K562 (cell line): ENCODE results near the gene LILRA2. TPM values are rescaled to one million over a fixed set of nuclear protein-coding genes. Genes with fewer than 3 reads are reported as not detected.

Experiments
- BACH1 ChIP-seq: fragments of 200-800 bp; sonication (Bioruptor generic); IDR thresholded peaks from 2 replicates; pipeline ENCODE4 v1.6.1; 2016; ENCODE audit warnings: missing genetic modification characterization, missing compliant biosample characterization
- CBFA2T3 ChIP-seq: fragments of 450-650 bp; IDR thresholded peaks from 2 replicates; pipeline ENCODE4 v1.6.1; 2017
- CBX2 ChIP-seq: fragments of 200-600 bp; sonication (generic); IDR thresholded peaks from one replicate; pipeline ENCODE4 v1.6.1; 2012; ENCODE audit warnings: mild to moderate bottlenecking, low read length, inconsistent platforms; ENCODE audit not compliant: insufficient read depth, poor library complexity, severe bottlenecking
- CBX3 ChIP-seq, 2 experiments: IDR thresholded peaks; 1 replicate in 1 of 2; 2 replicates in 1 of 2; pipeline ENCODE4 v1.6.1; 2012; ENCODE audit warnings: inconsistent platforms in 2 of 2, low read length in 2 of 2, borderline replicate concordance in 1 of 2, control low read depth in 1 of 2
- CEBPG ChIP-seq, 3 experiments: fragments of 200-800 bp in 1 of 3; sonication (Bioruptor generic) in 1 of 3; sonication (generic) in 1 of 3; formaldehyde crosslinking in 1 of 3; IDR thresholded peaks in 2 of 3; conservative IDR thresholded peaks in 1 of 3; 2 replicates each; pipeline versions ENCODE4 v1.6.1 to v1.8.0; 2016 to 2022; ENCODE audit warnings: missing compliant biosample characterization in 2 of 3, missing genetic modification characterization in 2 of 3, mild to moderate bottlenecking in 1 of 3, missing genetic modification reagents in 1 of 3
- E2F1 ChIP-seq: sonication (generic); formaldehyde crosslinking; IDR thresholded peaks from 2 replicates; pipeline ENCODE4 v1.8.1; 2023; ENCODE audit warnings: mild to moderate bottlenecking, missing genetic modification reagents, moderate library complexity
- HMG20B ChIP-seq: fragments of 250-450 bp; sonication (Bioruptor Pico); IDR thresholded peaks from 2 replicates; pipeline ENCODE4 v1.5.0; 2021; ENCODE audit warnings: mild to moderate bottlenecking
- HNRNPL ChIP-seq: fragments of 200-400 bp; formaldehyde crosslinking; IDR thresholded peaks from 2 replicates; pipeline ENCODE4 v1.6.1; 2017; ENCODE audit warnings: low read depth, mild to moderate bottlenecking, low read length
- IRF1 ChIP-seq: sonication (generic); formaldehyde crosslinking; IDR thresholded peaks from 2 replicates; pipeline ENCODE4 v1.8.0; 2022; ENCODE audit warnings: missing genetic modification reagents, mild to moderate bottlenecking, borderline replicate concordance
- MBD2 ChIP-seq: sonication (generic); IDR thresholded peaks from 2 replicates; pipeline ENCODE4 v1.6.1; 2016; ENCODE audit warnings: low read depth, borderline replicate concordance
- MEIS2 ChIP-seq: fragments of 450-650 bp; IDR thresholded peaks from 2 replicates; pipeline ENCODE4 v1.6.1; 2014; ENCODE audit warnings: mild to moderate bottlenecking; ENCODE audit not compliant: partially characterized antibody
- NFXL1 ChIP-seq: fragments of 450-650 bp; formaldehyde crosslinking; IDR thresholded peaks from 2 replicates; pipeline ENCODE4 v1.4.0; 2021; ENCODE audit warnings: mild to moderate bottlenecking
- PCBP2 ChIP-seq: fragments of 200-400 bp; formaldehyde crosslinking; IDR thresholded peaks from 2 replicates; pipeline ENCODE4 v1.6.1; 2018; ENCODE audit warnings: low read length, low read depth, mild to moderate bottlenecking, moderate library complexity; ENCODE audit not compliant: poor library complexity, severe bottlenecking
- POLR2AphosphoS5 ChIP-seq: IDR thresholded peaks from 2 replicates; pipeline ENCODE4 v1.6.1; 2011; ENCODE audit warnings: mild to moderate bottlenecking, low read depth, low read length, moderate library complexity; ENCODE audit not compliant: control insufficient read depth, insufficient read depth
- RAD51 ChIP-seq: fragments of 450-650 bp; IDR thresholded peaks from 2 replicates; pipeline ENCODE4 v1.7.1; 2016; ENCODE audit warnings: low read depth, mild to moderate bottlenecking, borderline replicate concordance
- TSHZ1 ChIP-seq: fragments of 250-450 bp; sonication (Bioruptor Pico); IDR thresholded peaks from 2 replicates; pipeline ENCODE4 v1.4.0; 2020; ENCODE audit warnings: mild to moderate bottlenecking, moderate library complexity
- ZC3H8 ChIP-seq: fragments of 450-650 bp; IDR thresholded peaks from 2 replicates; pipeline ENCODE4 v1.6.1; 2017
- polyA plus RNA-seq, 8 experiments: library from polyadenylated mRNA; depleted of rRNA in 4 of 8; stranded (reverse) in 5 of 8; unstranded in 3 of 8; fragments of >200 nt; fragmentation: Nextera tagmentation in 2 of 8; fragmentation: Illumina TruSeq in 1 of 8; extraction: Ambion mirVana in 2 of 8; extraction: Trizol in 1 of 8; gene quantifications; 2 replicates each; pipeline versions ENCODE4 v1.2.1 to v1.2.3, GENCODE V29; 2011 to 2014; ENCODE audit warnings: inconsistent platforms in 1 of 8, missing spikeins in 1 of 8
- total RNA-seq, 7 experiments: library from RNA; depleted of rRNA in 6 of 7; stranded (reverse); fragments of >200 nt in 6 of 7; fragmentation: Illumina TruSeq in 2 of 7; extraction: Trizol in 2 of 7; gene quantifications; 2 replicates each; pipeline versions ENCODE4 v1.2.1 to v1.2.3, GENCODE V29; 2011 to 2021; ENCODE audit warnings: low replicate concordance in 1 of 7
- TF ChIP-seq, protein P1 (sequence below): fragments of 450-650 bp; IDR thresholded peaks from 2 replicates; pipeline ENCODE4 v1.7.1; 2018; ENCODE audit warnings: mild to moderate bottlenecking, low read depth; ENCODE audit not compliant: partially characterized antibody
- TF ChIP-seq, protein P2 (sequence below): sonication (generic); formaldehyde crosslinking; IDR thresholded peaks from 2 replicates; pipeline ENCODE4 v1.9.0; 2022; ENCODE audit warnings: mild to moderate bottlenecking, missing genetic modification reagents

The LILRA2 gene
- total and polyA plus RNA-seq, 9 of the 15 experiments (the other 6 are each of a cell fraction or from before 2014, with no cell fraction given), result 0.32 to 2.1 (median 0.96) TPM

- TF ChIP-seq, protein P1, sequence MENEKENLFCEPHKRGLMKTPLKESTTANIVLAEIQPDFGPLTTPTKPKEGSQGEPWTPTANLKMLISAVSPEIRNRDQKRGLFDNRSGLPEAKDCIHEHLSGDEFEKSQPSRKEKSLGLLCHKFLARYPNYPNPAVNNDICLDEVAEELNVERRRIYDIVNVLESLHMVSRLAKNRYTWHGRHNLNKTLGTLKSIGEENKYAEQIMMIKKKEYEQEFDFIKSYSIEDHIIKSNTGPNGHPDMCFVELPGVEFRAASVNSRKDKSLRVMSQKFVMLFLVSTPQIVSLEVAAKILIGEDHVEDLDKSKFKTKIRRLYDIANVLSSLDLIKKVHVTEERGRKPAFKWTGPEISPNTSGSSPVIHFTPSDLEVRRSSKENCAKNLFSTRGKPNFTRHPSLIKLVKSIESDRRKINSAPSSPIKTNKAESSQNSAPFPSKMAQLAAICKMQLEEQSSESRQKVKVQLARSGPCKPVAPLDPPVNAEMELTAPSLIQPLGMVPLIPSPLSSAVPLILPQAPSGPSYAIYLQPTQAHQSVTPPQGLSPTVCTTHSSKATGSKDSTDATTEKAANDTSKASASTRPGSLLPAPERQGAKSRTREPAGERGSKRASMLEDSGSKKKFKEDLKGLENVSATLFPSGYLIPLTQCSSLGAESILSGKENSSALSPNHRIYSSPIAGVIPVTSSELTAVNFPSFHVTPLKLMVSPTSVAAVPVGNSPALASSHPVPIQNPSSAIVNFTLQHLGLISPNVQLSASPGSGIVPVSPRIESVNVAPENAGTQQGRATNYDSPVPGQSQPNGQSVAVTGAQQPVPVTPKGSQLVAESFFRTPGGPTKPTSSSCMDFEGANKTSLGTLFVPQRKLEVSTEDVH, result no peak
- TF ChIP-seq RAD51 (no peak), ZC3H8 (no peak), TSHZ1 (no peak), NFXL1 (no peak), HNRNPL (no peak), MBD2 (no peak), POLR2AphosphoS5 (no peak), CEBPG (CRISPR knock-in tag; IDR thresholded peaks at IDR 0.05) (peak; percentile 87), CEBPG (tag; conservative IDR thresholded peaks at IDR 0.05 in 1 of 2, IDR thresholded peaks at IDR 0.05 in 1 of 2) (peak; percentile 90), PCBP2 (no peak), CBFA2T3 (no peak), CBX2 (no peak), E2F1 (CRISPR knock-in tag) (no peak), MEIS2 (no peak), CBX3 (IDR thresholded peaks at IDR 0.05; ENCODE audit: borderline replicate concordance in 1 of 2, low read length in 2 of 2) (no peak), HMG20B (CRISPR knock-in tag) (no peak), BACH1 (tag) (no peak), IRF1 (no peak)
- TF ChIP-seq, protein P2, sequence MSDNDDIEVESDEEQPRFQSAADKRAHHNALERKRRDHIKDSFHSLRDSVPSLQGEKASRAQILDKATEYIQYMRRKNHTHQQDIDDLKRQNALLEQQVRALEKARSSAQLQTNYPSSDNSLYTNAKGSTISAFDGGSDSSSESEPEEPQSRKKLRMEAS (CRISPR knock-in tag), result no peak
Measured at GRCh38 chr19:54572696-54573311, 786 bp upstream of the LILRA2 start (continued).
